Neural progenitor cell (in vitro differentiated cells): ENCODE results near the gene CCAR1.

Source experiments
- CTCF ChIP-seq: fragments of 200-600 bp; sonication (generic); IDR thresholded peaks from 2 replicates; pipeline ENCODE4 v1.5.1; 2017; ENCODE audit warnings: antibody characterized with exemption, mild to moderate bottlenecking
- EZH2 ChIP-seq: fragments of 200-600 bp; sonication (generic); IDR thresholded peaks from 2 replicates; pipeline ENCODE4 v1.6.1; 2017; ENCODE audit warnings: antibody characterized with exemption, mild to moderate bottlenecking, moderate library complexity
- EZH2phosphoT487 ChIP-seq: fragments of 200-600 bp; sonication (generic); IDR thresholded peaks from 2 replicates; pipeline ENCODE4 v1.6.1; 2017; ENCODE audit warnings: antibody characterized with exemption

GRCh38 chr10:68837626-68838322, 116.7 kb downstream of the CCAR1 start:
- no peak for TF ChIP-seq EZH2phosphoT487
- no peak for TF ChIP-seq CTCF
- no peak for TF ChIP-seq EZH2
